HG03439 (cell line): ENCODE results near the gene KLHL1.
A peak's percentile ranks its signal among the peaks of the same experiment; 100 is the strongest.
"Not testable (repeated sequence)": the region's sequence is repeated elsewhere in the genome, so short reads cannot be mapped to it uniquely, and the experiment has no call there.

Source experiments
- ATAC-seq: cut with Tn5 transposase; IDR thresholded peaks from one replicate; pipeline ENCODE4 v1.9.1; 2021; ENCODE audit warnings: mild to moderate bottlenecking, moderate library complexity; ENCODE audit not compliant: unreplicated experiment

The KLHL1 gene, protein sequence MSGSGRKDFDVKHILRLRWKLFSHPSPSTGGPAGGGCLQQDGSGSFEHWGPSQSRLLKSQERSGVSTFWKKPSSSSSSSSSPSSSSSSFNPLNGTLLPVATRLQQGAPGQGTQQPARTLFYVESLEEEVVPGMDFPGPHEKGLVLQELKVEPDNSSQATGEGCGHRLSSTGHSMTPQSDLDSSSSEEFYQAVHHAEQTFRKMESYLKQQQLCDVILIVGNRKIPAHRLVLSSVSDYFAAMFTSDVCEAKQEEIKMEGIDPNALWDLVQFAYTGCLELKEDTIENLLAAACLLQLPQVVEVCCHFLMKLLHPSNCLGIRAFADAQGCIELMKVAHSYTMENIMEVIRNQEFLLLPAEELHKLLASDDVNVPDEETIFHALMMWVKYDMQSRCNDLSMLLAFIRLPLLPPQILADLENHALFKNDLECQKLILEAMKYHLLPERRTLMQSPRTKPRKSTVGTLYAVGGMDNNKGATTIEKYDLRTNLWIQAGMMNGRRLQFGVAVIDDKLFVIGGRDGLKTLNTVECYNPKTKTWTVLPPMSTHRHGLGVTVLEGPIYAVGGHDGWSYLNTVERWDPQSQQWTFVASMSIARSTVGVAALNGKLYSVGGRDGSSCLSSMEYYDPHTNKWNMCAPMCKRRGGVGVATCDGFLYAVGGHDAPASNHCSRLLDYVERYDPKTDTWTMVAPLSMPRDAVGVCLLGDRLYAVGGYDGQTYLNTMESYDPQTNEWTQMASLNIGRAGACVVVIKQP

DNA sequence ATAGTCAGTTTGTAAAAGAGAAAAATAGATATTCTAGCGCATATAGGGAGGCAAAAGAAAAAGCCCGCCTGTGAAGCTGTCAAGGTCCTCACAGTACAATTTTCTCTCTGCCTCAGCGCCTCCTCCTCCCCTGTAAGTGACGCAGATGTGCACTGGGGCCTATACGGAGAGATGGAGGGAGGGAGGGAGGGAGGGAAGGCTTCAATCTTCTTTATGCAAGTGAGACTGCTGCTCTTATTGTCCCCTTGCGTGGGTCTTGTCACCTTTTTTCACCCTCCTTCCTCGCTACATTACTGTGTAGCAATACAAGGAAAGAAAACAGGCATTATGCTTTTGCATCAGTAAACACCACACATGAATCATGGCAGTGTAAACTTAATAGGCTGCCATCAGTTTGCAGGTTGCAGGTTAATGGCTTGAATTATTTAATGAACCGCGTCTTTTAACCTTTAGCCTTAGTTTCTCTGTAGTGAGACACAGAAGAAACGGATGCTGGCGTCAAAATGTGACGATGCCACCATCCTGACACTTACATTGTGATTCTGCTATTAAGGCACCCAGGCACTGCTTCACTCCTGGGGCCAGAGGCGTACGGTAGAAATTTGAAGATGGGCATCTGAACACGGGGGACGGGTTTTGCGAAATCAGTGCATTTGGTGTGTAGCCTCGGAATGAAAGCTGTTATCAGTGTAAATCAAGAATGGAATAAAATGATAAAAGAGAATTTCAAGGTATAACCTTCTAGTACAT, at the start of gene KLHL1:
Gene KLHL1, minus strand, starts transcription at position 97 of the 750 bp plus-strand sequence. CDS start 753 bp downstream, outside the sequence.
- ATAC-seq, result no peak

DNA sequence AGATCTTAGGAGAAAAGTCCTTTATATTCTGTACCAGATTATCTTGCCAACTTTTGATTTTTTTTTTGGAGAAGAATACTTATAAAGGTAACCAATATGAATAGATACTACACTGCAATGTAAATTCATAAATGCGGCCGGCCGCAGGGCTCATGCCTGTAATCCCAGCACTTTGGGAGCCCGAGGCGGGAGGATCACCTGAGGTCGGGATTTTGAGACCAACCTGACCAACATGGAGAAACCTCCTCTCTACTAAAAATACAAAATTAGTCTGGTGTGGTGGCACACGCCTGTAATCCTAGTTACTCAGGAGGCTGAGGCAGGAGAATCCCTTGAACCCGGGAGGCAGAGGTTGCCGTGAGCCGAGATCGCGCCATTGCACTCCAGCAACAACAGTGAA, 34.4 kb upstream of the KLHL1 start:
- not testable (repeated sequence) for ATAC-seq

DNA sequence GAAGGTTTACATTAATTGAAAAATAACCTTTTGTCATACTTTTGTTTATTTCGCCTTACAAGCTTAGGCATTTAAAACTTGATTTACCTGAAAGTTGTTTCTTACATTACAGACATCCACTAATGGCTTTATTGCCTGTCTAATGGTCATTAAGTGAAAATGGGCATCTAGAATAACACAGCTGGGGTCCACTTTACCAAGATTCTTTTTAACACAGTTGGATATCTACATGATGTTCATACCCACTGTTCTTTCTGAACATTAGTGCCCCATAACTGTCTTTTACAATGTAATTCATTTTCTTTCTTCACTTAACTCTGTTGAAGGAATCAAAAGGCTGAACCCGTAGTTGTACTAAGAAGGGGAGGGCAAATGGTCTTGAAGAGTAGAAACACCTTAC, 19.8 kb upstream of the KLHL1 start:
- no peak for ATAC-seq

DNA sequence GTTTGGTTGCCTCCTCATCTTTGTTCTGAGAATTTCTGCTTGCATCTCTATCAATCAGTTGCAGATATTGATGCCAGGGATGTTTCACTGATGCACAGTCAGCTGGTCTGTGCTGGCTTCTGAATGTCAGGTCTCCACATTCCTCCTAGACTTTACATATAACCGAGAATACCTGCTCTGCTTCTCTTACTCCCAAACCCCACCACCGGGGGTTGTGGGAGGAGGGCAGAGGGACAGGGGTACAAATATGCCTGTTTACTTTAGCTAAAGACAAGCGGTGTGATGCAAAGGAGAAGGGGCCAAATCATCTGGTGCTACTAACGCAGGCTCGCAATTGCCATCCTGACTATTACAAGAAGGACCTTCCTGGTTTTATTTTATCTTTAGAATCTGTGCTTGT, 17.4 kb upstream of the KLHL1 start:
- ATAC-seq, result no peak

DNA sequence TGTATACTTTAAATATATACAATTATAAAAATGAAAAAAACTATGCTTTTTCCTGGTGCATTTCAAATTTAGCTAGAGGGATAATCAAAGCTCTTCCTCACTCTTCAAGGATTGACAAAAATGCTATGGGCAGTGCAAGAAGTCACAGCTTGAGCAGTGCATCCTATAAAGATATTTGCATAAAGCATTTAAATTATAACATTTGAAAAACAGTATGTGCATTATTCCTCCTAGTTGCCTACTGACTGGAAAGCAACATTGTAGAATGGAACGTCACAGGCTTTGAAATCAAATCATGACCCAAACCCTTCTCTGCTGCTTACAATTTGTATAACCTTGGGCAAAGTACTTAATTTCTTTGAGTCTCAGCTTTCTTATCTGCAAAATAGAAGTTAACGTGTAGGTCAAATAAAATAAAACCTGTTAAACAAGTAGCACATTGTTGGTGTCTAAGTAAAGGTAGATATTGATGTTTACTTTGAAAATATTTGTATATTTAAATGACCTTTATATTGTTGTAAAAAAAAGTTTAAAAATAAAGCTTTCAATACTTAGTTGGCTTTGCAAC, 9.2 kb upstream of the KLHL1 start:
- ATAC-seq, result no peak

DNA sequence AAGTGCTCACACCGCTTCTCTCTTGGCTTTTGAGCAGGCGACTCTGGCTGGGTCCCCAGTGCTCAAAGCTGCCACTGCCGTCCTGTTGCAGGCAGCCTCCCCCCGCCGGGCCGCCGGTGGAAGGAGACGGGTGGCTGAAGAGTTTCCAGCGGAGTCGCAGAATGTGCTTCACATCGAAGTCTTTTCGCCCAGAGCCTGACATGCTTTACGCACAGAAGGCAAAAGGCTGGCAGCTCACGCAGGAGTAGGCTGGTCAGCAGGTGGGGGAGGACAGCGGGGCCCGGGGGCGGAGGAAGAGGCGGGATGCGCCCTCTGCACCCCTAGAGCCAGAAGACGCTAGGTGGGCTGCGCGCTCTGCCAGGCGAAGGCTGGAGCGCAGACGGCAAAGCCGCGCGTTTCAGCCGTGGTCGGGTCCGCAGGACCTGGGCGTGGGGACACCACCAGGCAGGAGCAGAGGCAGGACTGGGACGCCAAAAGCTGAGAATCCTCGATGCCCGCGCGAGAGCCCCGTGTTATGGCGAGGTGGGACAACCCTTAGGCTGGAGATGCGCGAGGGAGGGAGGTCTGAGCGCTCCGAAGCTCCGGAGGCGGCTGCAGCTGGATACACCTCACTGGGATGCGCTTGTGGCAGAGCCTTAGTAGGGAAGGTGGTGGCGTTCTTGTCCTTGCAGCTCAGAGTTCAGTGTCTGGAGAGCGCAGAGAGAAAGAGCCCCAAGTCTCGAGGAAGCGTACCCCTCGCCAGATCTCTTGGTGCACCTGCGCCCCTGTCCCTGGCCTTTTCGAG, 562 bp downstream of the KLHL1 start, which contains the start of gene ATXN8OS:
Gene ATXN8OS, plus strand, starts transcription at position 329 of the 784 bp plus-strand sequence.
- no peak for ATAC-seq

DNA sequence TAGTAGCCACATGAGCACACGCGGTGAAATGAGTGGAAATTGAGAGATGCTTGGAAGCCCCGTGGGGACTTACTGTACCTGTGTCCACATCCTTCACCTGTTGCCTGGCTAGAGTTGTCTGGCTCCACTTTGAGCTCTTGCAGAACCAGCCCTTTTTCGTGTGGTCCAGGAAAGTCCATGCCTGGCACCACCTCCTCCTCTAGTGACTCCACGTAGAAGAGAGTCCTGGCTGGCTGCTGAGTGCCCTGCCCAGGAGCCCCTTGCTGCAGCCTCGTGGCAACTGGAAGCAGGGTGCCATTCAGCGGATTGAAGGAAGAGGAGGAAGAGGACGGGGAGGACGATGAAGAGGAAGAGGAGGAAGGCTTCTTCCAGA, 1.1 kb downstream of the KLHL1 start:
- no peak for ATAC-seq

DNA sequence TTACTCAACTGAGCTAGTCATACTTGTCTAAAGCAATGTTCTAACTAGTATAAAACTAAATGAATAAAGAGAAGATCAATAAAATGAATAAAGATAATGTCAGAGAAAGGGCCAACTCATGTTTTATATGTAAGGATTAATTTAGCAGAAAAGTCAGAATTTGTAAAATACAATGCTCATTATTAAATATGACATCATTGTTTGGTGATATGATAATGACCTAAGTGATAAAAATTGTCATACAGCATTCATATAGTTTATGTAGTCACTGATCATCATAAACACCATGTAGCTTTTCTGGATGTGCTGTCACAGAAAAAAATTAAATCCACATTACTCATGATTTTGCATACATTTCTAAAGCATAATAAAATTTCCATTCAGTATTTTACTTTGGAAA, 3.8 kb downstream of the KLHL1 start:
- ATAC-seq, result no peak

DNA sequence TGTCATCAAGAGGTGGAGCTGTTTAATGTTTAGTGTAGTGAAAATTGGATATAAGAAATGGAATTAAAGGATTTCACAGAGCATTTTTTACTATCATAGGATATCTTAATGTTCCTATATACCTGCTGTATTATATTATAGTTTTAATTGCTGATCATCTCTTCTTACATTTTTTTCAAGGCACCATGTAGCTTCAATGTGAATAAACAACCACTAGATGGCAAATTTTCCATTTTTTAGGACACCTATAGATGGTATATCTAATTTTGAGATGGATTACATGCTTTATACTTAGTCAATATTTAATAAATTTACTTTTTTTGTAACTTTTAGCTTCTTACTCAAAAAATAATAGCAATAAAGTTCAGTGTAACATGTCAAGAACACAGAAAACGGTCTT, 9.6 kb downstream of the KLHL1 start:
- ATAC-seq, result no peak

DNA sequence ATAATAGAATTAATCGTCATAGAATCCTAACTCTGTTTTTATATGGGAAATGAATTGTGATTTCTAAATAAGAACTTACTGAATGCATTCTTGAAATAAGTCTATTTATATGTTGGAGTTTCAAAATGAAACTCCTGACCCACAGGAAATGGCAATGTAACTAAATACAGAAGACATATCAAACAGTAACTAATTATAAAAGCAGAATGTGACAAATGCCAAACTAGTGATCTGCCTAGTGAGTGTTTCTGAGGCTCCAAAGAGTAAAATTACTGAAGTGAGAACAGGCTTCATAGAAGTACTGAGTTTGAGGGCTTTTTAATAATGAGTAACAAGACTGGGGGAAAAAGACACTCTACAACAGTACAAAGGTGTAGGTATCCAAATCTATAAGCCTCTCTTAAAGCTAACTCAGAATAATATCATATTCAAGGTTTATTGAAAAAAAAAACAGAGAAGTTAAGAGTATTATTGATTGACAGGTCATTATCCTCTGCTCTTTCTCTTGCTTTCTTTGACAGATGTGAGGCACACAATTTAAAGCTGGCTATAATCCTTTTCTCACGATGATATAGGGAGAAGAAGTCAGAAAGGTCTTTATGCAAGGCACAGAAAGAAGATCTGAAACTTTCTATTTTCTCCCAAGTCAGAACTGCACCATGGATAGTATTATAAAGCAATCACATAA, 18.1 kb downstream of the KLHL1 start:
- ATAC-seq, result no peak

DNA sequence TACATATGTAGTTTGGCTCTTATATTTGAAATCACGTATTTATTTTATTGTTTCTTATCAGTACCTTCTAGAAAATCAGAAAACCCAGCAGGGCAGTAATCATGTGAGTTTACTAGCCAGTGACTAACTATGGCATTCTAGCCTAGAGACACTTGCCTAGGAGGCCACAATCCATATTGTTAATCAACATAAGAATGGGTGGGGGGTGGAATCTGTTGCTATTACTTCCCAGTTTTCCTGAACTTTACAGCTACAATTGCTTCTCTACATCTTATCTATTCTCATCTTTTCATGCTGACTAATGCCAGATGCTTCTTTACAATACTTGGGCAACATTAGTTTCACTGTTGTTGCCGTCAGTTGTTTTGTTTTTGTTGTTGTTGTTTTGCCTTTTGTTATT, 19.3 kb downstream of the KLHL1 start:
- ATAC-seq, result no peak

DNA sequence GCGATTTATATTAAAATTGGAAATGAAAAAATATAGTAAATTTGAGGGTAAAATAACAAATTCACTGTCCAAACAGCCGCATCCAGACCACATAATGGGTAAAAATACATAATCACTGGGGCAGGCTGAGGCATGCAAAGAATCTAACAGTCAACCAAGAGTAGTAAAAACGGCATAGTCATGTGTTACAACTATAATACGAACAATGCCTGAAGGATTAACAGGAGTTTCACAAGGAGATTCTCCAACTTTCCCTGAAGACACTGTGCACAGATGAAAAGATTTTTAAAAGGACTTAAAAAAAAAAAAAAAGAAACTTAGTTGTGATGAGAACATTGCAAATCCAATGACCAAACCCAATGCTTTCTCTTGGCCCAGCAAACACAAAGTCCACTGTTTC, 21.0 kb downstream of the KLHL1 start:
- ATAC-seq, result no peak

DNA sequence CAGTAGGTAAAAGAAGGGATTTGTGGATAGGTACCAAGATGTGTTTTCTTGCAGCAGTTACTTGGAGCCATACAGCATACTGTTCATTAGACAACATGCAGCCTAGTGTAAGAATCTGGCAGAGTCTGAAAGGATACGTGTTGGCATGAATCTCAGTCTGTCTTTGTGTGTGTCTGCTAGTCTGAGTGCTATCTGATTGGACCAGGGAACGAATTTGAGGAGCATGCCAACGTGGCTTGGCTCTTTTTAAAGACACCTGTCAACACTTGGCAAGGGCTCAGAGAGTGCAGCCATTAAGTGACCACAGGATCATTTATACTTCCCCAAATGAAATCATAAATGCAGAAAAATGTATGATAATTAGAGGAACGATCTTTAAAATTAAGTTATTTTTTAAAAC, 28.2 kb downstream of the KLHL1 start:
- ATAC-seq, result no peak

DNA sequence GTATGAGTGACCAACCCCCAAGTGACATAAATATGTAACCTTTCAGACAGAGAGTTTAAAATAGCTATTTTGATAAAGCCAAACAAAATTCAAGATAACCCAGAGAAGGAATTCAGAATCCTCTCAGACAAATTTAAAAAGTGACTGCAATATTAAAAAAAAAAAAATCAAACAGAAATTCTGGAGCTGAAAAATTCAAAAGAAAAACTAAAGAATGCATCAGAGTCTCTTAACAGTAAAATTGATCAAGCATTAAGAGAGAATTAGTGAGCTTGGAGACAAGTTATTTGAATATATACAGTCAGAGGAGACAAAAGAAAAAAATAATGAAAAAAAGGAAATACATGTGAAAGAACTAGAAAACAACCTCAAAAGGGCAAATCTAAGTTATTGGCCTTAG, 53.7 kb downstream of the KLHL1 start:
- no peak for ATAC-seq

DNA sequence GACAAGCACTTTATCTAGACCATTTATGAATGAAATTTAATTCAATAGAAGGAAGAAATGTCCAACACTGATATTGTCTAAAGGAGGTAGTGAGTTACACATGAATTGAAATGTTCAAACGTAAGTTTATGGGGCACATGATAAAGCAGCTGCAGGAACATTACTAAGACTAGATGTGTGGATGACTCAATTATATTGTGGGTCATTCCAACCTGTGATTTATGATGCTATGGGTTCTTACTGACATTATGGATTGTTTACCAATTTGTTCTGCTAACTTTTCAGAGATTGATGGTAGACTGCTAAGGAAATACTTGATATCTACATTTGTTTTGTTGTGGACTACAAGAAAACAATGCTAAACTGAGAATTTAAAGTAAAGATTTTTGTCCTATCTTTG, 56.7 kb downstream of the KLHL1 start:
- no peak for ATAC-seq

DNA sequence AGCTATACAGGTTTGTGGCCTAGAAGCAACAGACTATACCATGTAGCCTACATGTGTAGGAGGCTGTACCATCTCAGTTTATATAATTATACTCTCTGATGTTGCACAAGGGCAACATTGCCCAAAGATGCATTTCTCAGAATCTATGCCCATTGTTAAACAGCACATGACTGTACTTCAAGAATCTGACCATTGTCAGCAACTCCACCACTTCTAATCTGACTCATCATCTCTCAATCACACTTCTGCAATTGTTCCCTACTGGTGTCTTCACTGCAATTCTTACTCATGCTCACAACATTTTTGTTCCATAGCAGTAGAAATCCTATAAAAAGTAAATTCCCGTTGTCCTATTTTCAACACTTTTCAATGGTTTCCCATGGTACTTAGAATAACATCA, 64.6 kb downstream of the KLHL1 start:
- peak; percentile 78 for ATAC-seq

DNA sequence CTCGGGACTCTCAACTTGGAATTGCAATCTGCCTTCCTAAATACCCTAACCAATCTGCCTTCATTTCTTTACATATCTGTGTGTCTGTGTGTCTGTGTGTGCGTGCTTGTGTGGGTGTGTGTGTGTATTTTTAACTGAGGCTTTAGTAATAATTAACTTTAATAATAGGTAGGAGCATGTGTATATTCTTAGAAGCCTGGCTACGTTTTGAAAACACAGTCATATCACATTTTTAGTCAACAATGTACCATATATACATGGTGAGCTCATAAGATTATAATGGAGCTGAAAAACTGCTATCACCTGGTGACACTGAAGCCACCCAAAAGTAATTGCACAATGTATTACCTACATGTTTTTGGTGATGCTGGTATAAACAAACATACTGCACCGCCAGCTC, 66.1 kb downstream of the KLHL1 start:
- peak; percentile 72 for ATAC-seq

DNA sequence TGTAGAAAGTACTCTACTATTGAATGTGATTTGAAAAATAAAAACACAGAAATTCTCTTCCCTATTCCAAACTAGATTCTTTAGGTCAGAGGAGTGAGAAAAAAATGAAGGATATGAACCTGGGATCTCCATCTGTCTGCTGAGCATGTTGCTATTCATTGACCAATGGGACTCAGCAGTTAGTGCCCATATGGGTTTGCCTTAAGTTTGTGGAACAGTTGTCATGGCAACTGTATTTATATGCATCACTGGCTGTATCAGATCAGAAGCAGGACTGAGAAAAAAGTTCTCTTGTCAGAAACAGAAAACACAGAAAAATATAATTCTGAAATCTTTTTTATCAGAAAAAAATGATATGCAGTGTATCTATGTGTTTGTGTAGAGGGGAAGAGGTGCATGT, 74.0 kb downstream of the KLHL1 start:
- no peak for ATAC-seq

DNA sequence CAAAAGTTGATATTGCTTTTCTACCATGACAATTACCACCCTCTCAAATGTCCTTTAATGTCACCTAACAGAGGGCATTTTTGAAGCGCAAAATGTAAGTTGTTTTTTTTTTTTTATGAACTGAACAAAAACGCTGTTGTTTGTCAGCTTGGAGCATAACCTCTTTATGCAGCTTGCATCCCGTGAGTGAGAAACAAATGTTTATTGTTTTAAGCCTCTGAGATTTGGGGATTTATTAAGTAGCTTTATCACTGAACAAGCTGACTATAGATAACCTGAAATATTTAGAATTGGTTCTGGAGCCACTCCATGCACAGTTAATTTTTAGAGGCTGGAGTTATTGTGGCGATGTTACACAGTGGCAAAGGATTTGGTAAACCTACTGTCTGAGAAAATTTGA, 80.7 kb downstream of the KLHL1 start:
- no peak for ATAC-seq

DNA sequence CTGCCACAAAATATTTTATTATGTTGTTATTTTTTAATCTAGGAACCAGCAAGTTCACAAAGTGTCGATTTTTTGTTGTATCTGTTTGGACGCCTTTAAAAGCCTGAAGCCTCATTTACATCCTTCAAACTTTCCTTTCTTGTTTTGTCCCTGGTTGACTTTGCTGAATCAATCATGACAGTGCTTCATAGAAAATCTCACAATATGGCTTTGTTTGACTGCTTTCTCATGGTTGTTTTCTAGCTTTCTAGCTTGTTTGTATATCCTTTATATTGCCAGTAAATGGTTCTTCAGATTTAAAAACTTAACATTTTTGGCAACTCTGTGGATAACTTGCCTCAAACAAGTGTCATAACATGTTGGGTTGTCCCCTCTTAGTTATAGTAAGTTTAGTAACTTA, 84.7 kb downstream of the KLHL1 start:
- no peak for ATAC-seq
